Measurements from ENCODE around the gene STK17A. TPM values are rescaled to one million over a fixed set of nuclear protein-coding genes. Genes with fewer than 3 reads are reported as not detected.

The STK17A gene
- total and polyA plus RNA-seq, 5 donors = 15.7 to 43.3 (median 32.7) TPM

- Histone ChIP-seq H3K27me3 (ENCODE audit: control insufficient read depth, insufficient read depth) (no peaks in the 10 kb centered on the region), H3K4me3 (ENCODE audit: low read length) (no peak overlapping the region), H3K27ac (ENCODE audit: low read length) (no peak overlapping the region), H3K9me3 (ENCODE audit: control insufficient read depth, low read length) (no peaks in the 10 kb centered on the region), H3K4me1 (ENCODE audit: control insufficient read depth, insufficient read depth, low read length) (peaks cover 1% of the 10 kb centered on the region)
- DNase-seq (no peak), ATAC-seq (no peak)
- intact Hi-C loops (cut with DNase I) = no loop called here
- WGBS = 98% methylated on average over 3 of the region's 3 CpGs
These were observed 17.1 kb downstream of the STK17A start for GRCh38 chr7:43600056-43600455.

GRCh38 chr7:43602256-43602655 lies 19.3 kb downstream of the STK17A start:
- H3K27me3 ChIP-seq (ENCODE audit: control insufficient read depth, insufficient read depth) = no peaks in the 10 kb centered on the region
- DNase-seq (no peak), ATAC-seq (no peak)
- intact Hi-C loops (cut with DNase I) = no loop called here
- WGBS = 76% methylated on average over 1 of the region's 1 CpG
- no peaks in the 10 kb centered on the region for H3K9me3 ChIP-seq (ENCODE audit: control insufficient read depth, low read length)
- no peak overlapping the region for H3K4me3 ChIP-seq (ENCODE audit: low read length)
- H3K4me1 ChIP-seq (ENCODE audit: control insufficient read depth, insufficient read depth, low read length) = peaks cover 1% of the 10 kb centered on the region
- no peak overlapping the region for H3K27ac ChIP-seq (ENCODE audit: low read length)

DNA sequence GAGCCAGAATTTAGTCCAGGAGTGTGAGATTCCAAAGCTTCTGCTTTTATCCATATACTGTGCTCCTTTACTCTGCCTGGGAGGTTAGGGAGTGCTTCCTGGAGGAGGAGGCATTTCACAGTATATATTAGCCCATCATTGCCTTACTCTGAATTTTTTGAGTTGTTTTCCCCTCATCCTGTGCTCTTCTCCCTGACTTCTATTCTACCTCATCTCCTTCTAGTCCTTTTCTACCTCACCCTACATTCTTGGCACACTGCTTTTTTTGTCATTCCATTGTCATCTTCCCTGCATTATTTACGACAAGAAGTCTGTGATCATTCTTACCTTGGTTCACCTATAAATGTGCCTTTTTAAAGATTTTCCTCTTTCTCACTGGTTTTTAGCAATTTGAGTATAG lies 21.3 kb downstream of the STK17A start:
- intact Hi-C loops (cut with DNase I) = no loop called here
- no peak overlapping the region for H3K27ac ChIP-seq (ENCODE audit: low read length)
- peaks cover 1% of the 10 kb centered on the region for H3K4me1 ChIP-seq (ENCODE audit: control insufficient read depth, insufficient read depth, low read length)
- H3K4me3 ChIP-seq (ENCODE audit: low read length) = no peak overlapping the region
- WGBS = 98% methylated on average over 1 of the region's 1 CpG
- ATAC-seq = no peak
- DNase-seq = no peak
- H3K9me3 ChIP-seq (ENCODE audit: control insufficient read depth, low read length) = no peaks in the 10 kb centered on the region
- no peaks in the 10 kb centered on the region for H3K27me3 ChIP-seq (ENCODE audit: control insufficient read depth, insufficient read depth)

DNA sequence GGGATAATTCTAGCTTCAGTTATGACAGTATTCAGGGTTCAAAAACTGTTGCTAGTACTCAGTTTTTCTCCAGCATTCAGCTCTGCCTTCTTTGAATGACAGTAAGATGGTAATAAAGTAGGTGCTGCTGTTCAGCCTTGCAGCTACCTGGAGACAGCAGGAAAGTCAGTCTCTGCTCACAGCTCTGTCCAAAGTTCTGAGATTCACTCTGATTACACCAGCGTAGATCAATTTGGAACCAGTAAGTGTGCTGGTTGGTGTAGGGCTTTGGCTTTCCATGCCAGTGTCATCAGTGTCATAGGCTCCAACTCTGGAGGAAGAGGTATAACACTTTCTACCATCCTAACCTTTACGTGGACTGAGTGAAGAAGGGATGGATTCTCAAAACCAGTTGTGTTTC lies 26.2 kb downstream of the STK17A start:
- intact Hi-C loops (cut with DNase I) = no loop called here
- ATAC-seq = no peak

DNA sequence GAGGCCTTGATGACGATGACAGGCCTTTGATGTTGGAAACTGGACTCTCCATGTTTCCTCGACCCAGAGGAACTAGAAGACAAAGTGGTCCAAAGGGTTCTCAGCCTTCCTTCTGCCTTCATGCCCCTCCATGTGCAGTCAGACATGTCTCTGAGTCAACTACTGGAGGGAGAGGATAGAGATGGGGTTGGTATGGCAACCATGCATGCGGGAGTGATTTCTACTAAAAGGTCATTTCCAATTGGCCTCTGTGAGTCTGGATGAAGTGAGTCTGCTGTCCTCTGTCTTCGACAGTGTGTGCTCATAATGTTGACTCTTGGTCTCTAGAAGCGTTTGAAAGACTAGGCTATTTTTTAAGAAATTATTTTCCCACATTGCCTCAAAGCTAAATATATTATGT lies 29.2 kb downstream of the STK17A start:
- ATAC-seq (peak in 1 of 2 donors; percentile 38), DNase-seq (no peak)
- Histone ChIP-seq H3K4me1 (ENCODE audit: control insufficient read depth, insufficient read depth, low read length) (peaks cover 2% of the 10 kb centered on the region), H3K27me3 (ENCODE audit: control insufficient read depth, insufficient read depth) (no peaks in the 10 kb centered on the region), H3K27ac (ENCODE audit: low read length) (no peak overlapping the region), H3K9me3 (ENCODE audit: control insufficient read depth, low read length) (no peaks in the 10 kb centered on the region), H3K4me3 (ENCODE audit: low read length) (no peak overlapping the region)
- 75% methylated on average over 5 of the region's 5 CpGs for WGBS
- intact Hi-C loops (cut with DNase I) = no loop called here

More for the DNA sequence above, 26.2 kb downstream of the STK17A start:
- no peak for DNase-seq
- Histone ChIP-seq H3K27ac (ENCODE audit: low read length) (no peak overlapping the region), H3K27me3 (ENCODE audit: control insufficient read depth, insufficient read depth) (no peaks in the 10 kb centered on the region), H3K4me1 (ENCODE audit: control insufficient read depth, insufficient read depth, low read length) (peaks cover 2% of the 10 kb centered on the region), H3K9me3 (ENCODE audit: control insufficient read depth, low read length) (no peaks in the 10 kb centered on the region), H3K4me3 (ENCODE audit: low read length) (no peak overlapping the region)
- 95% methylated on average over 2 of the region's 2 CpGs for WGBS

- no peak overlapping the region for H3K4me3 ChIP-seq (ENCODE audit: low read length)
- H3K4me1 ChIP-seq (ENCODE audit: control insufficient read depth, insufficient read depth, low read length) = peaks cover 2% of the 10 kb centered on the region
- H3K27me3 ChIP-seq (ENCODE audit: control insufficient read depth, insufficient read depth) = no peaks in the 10 kb centered on the region
- intact Hi-C loops (cut with DNase I) = no loop called here
- H3K9me3 ChIP-seq (ENCODE audit: control insufficient read depth, low read length) = no peaks in the 10 kb centered on the region
- DNase-seq (no peak), ATAC-seq (peak; percentile 41 to 55)
- 53% methylated on average over 3 of the region's 3 CpGs for WGBS
- H3K27ac ChIP-seq (ENCODE audit: low read length) = no peak overlapping the region
These were observed 30.0 kb downstream of the STK17A start for GRCh38 chr7:43612599-43613589.

- H3K27ac ChIP-seq (ENCODE audit: low read length) = no peak overlapping the region
- DNase-seq = no peak
- no peaks in the 10 kb centered on the region for H3K9me3 ChIP-seq (ENCODE audit: control insufficient read depth, low read length)
These were observed 32.7 kb downstream of the STK17A start for GRCh38 chr7:43615558-43616145.

GRCh38 chr7:43616977-43617376 lies 34.1 kb downstream of the STK17A start:
- ATAC-seq = no peak
- intact Hi-C loops (cut with DNase I) = no loop called here
- H3K27ac ChIP-seq (ENCODE audit: low read length) = no peak overlapping the region

More at GRCh38 chr7:43615558-43616145, 32.7 kb downstream of the STK17A start:
- 77% methylated on average over 7 of the region's 7 CpGs for WGBS
- Histone ChIP-seq H3K4me3 (ENCODE audit: low read length) (no peak overlapping the region), H3K4me1 (ENCODE audit: control insufficient read depth, insufficient read depth, low read length) (peaks cover 2% of the 10 kb centered on the region), H3K27me3 (ENCODE audit: control insufficient read depth, insufficient read depth) (no peaks in the 10 kb centered on the region)
- no peak for ATAC-seq
- intact Hi-C loops (cut with DNase I) = no loop called here

GRCh38 chr7:43618073-43618472 lies 35.2 kb downstream of the STK17A start:
- no peak overlapping the region for H3K27ac ChIP-seq (ENCODE audit: low read length)
- no peaks in the 10 kb centered on the region for H3K27me3 ChIP-seq (ENCODE audit: control insufficient read depth, insufficient read depth)
- 57% methylated on average over 4 of the region's 4 CpGs for WGBS
- ATAC-seq = no peak
- no peaks in the 10 kb centered on the region for H3K9me3 ChIP-seq (ENCODE audit: control insufficient read depth, low read length)
- no peak for DNase-seq
- intact Hi-C loops (cut with DNase I) = no loop called here
- H3K4me1 ChIP-seq (ENCODE audit: control insufficient read depth, insufficient read depth, low read length) = peaks cover 1% of the 10 kb centered on the region
- no peak overlapping the region for H3K4me3 ChIP-seq (ENCODE audit: low read length)

More at GRCh38 chr7:43616977-43617376, 34.1 kb downstream of the STK17A start:
- no peaks in the 10 kb centered on the region for H3K27me3 ChIP-seq (ENCODE audit: control insufficient read depth, insufficient read depth)
- H3K4me3 ChIP-seq (ENCODE audit: low read length) = no peak overlapping the region
- H3K4me1 ChIP-seq (ENCODE audit: control insufficient read depth, insufficient read depth, low read length) = peaks cover 2% of the 10 kb centered on the region
- no peaks in the 10 kb centered on the region for H3K9me3 ChIP-seq (ENCODE audit: control insufficient read depth, low read length)
- 97% methylated on average over 4 of the region's 4 CpGs for WGBS
- no peak for DNase-seq

- peaks cover 1% of the 10 kb centered on the region for H3K4me1 ChIP-seq (ENCODE audit: control insufficient read depth, insufficient read depth, low read length)
- H3K4me3 ChIP-seq (ENCODE audit: low read length) = no peak overlapping the region
- no peaks in the 10 kb centered on the region for H3K9me3 ChIP-seq (ENCODE audit: control insufficient read depth, low read length)
- DNase-seq (no peak), ATAC-seq (no peak)
- no peaks in the 10 kb centered on the region for H3K27me3 ChIP-seq (ENCODE audit: control insufficient read depth, insufficient read depth)
- no peak overlapping the region for H3K27ac ChIP-seq (ENCODE audit: low read length)
- intact Hi-C loops (cut with DNase I) = no loop called here
- WGBS = 85% methylated on average over 4 of the region's 4 CpGs
These were observed 36.5 kb downstream of the STK17A start for GRCh38 chr7:43619213-43620012.
